K562 (cell line): ENCODE results near the gene NUAK1. TPM values are rescaled to one million over a fixed set of nuclear protein-coding genes. Genes with fewer than 3 reads are reported as not detected.

Source experiments
- ATAC-seq: fragments of 200-7000 bp; cut with Tn5 transposase; 3 replicates; pipeline ENCODE4 v1.9.1; 2020; ENCODE audit warnings: moderate library complexity
- BruUV-seq: library from RNA; stranded (reverse); fragments of 400-500 nt; replicated peaks from 2 replicates; lab custom pipeline; 2021; lab: Mats Ljungman, UMichigan
- CTCF ChIA-PET: fragments of 300-600 bp; formaldehyde crosslinking; extraction: SDS; loops from one replicate; lab custom pipeline; 2021; ENCODE audit warnings: low intra/inter-chr PET ratio; lab: Yijun Ruan, JAX
- POLR2A ChIA-PET: fragments of 300-600, 350-650 bp; sonication (Branson Sonifier 250); formaldehyde crosslinking; extraction: SDS; loops from one replicate; lab custom pipeline; 2021; ENCODE audit warnings: antibody characterized with exemption, inconsistent platforms; lab: Yijun Ruan, JAX
- DNase-seq, 4 experiments: peaks; one replicate each; pipeline versions ENCODE4 v3.0.0 to v3.0.0-alpha.2; 2011 to 2018; ENCODE audit warnings: low spot score in 3 of 4, mixed read lengths in 3 of 4; ENCODE audit errors: extremely low read depth in 1 of 4
- FAIRE-seq: peaks from 2 replicates; lab custom pipeline; 2011; peaks lifted over from hg19 to GRCh38; lab: Jason Lieb, UNC
- H2AFZ ChIP-seq: 2 replicates; pipeline ENCODE4 v1.6.0; 2011; ENCODE audit warnings: low read depth, low read length, control low read depth, inconsistent platforms
- H3K27ac ChIP-seq: fragments of 200-600 bp; 3 replicates; pipeline ENCODE4 v1.8.0; 2011; ENCODE audit warnings: low read depth, mild to moderate bottlenecking, control low read depth, inconsistent platforms, low read length, moderate library complexity, mixed read lengths; ENCODE audit errors: extremely low read depth
- H3K27me3 ChIP-seq, 2 experiments: fragments of 300-600 bp in 1 of 2; 2 replicates in 1 of 2; 3 replicates in 1 of 2; pipeline versions ENCODE4 v1.6.0 to v1.8.0; 2011; ENCODE audit warnings: inconsistent platforms in 2 of 2, low read length in 2 of 2, mild to moderate bottlenecking in 1 of 2, mixed read lengths in 1 of 2, moderate library complexity in 1 of 2; ENCODE audit not compliant: control insufficient read depth in 2 of 2, insufficient read depth in 2 of 2
- H3K36me3 ChIP-seq: fragments of 300-600 bp; 3 replicates; pipeline ENCODE4 v1.8.0; 2011; ENCODE audit warnings: mild to moderate bottlenecking, low read length, inconsistent platforms; ENCODE audit not compliant: control insufficient read depth, insufficient read depth
- H3K4me1 ChIP-seq, 2 experiments: fragments of 200-600 bp in 1 of 2; replicated peaks in 1 of 2; 2 replicates in 1 of 2; 3 replicates in 1 of 2; pipeline versions ENCODE4 v1.5.1 to v1.8.0; 2011; ENCODE audit warnings: inconsistent platforms in 2 of 2, low read length in 2 of 2, mild to moderate bottlenecking in 1 of 2, mixed read lengths in 1 of 2, moderate library complexity in 1 of 2; ENCODE audit not compliant: control insufficient read depth in 2 of 2, insufficient read depth in 2 of 2
- H3K4me2 ChIP-seq: 2 replicates; pipeline ENCODE4 v1.6.1; 2011; ENCODE audit warnings: low read length, control low read depth, inconsistent platforms, mixed read lengths; ENCODE audit not compliant: insufficient read depth
- H3K4me3 ChIP-seq: fragments of 200-600 bp; sonication (generic), shearing (Covaris generic); 2 replicates; pipeline ENCODE4 v1.5.1; 2016; ENCODE audit warnings: control low read depth, inconsistent platforms
- H3K79me2 ChIP-seq: fragments of 200-600 bp; 3 replicates; pipeline ENCODE4 v1.8.0; 2011; ENCODE audit warnings: low read length, inconsistent platforms; ENCODE audit not compliant: control insufficient read depth, insufficient read depth
- H3K9ac ChIP-seq, 2 experiments: 2 replicates each; pipeline versions ENCODE4 v1.6.0 to v1.6.1; 2011; ENCODE audit warnings: low read depth in 2 of 2, low read length in 2 of 2, control low read depth in 1 of 2, inconsistent platforms in 1 of 2, mild to moderate bottlenecking in 1 of 2, mixed read lengths in 1 of 2; ENCODE audit not compliant: insufficient read depth in 1 of 2
- H3K9me1 ChIP-seq: one replicate; pipeline ENCODE4 v1.6.0; 2011; ENCODE audit warnings: inconsistent platforms, mild to moderate bottlenecking, low read length, moderate library complexity; ENCODE audit not compliant: control insufficient read depth, insufficient read depth
- H3K9me3 ChIP-seq: replicated peaks from 2 replicates; pipeline ENCODE4 v1.5.1; 2011; ENCODE audit warnings: low read depth, low read length, inconsistent platforms; ENCODE audit not compliant: control insufficient read depth, insufficient read depth
- H4K20me1 ChIP-seq: replicated peaks from 2 replicates; pipeline ENCODE4 v1.6.1; 2011; ENCODE audit warnings: low read length, inconsistent platforms, mixed read lengths; ENCODE audit not compliant: control insufficient read depth, insufficient read depth
- NCOA6 ChIP-seq: fragments of 450-650 bp; IDR thresholded peaks from 2 replicates; pipeline ENCODE4 v1.6.1; 2017; ENCODE audit warnings: mild to moderate bottlenecking
- TARDBP ChIP-seq: fragments of 450-650 bp; IDR thresholded peaks from 2 replicates; pipeline ENCODE4 v1.6.1; 2016
- ZSCAN29 ChIP-seq: fragments of 450-650 bp; IDR thresholded peaks from 2 replicates; pipeline ENCODE4 v1.6.1; 2017
- WGBS: fragments of 100-300 bp; shearing (Covaris generic); methylation state at CpG from one replicate; pipeline ENCODE4 v1.1.6; 2016; ENCODE audit warnings: low coverage, mixed read lengths; ENCODE audit not compliant: insufficient coverage; ENCODE audit errors: missing lambda C conversion rate; 5-methylcytosine and 5-hydroxymethylcytosine counted together
- in situ Hi-C: fragments of 300-500 bp; cut with MboI; formaldehyde crosslinking; loops from 4 replicates; pipeline ENCODE4 v1.15.0; 2018; ENCODE audit warnings: inconsistent platforms, mixed read lengths
- intact Hi-C: fragments of 100-400 bp; cut with micrococcal nuclease; formaldehyde crosslinking; loops from 2 replicates; pipeline ENCODE4 v1.14.2; 2022
- polyA plus RNA-seq, 8 experiments: library from polyadenylated mRNA; depleted of rRNA in 4 of 8; stranded (reverse) in 5 of 8; unstranded in 3 of 8; fragments of >200 nt; fragmentation: Nextera tagmentation in 2 of 8; fragmentation: Illumina TruSeq in 1 of 8; extraction: Ambion mirVana in 2 of 8; extraction: Trizol in 1 of 8; gene quantifications; 2 replicates each; pipeline versions ENCODE4 v1.2.1 to v1.2.3, GENCODE V29; 2011 to 2014; ENCODE audit warnings: inconsistent platforms in 1 of 8, missing spikeins in 1 of 8
- total RNA-seq, 7 experiments: library from RNA; depleted of rRNA in 6 of 7; stranded (reverse); fragments of >200 nt in 6 of 7; fragmentation: Illumina TruSeq in 2 of 7; extraction: Trizol in 2 of 7; gene quantifications; 2 replicates each; pipeline versions ENCODE4 v1.2.1 to v1.2.3, GENCODE V29; 2011 to 2021; ENCODE audit warnings: low replicate concordance in 1 of 7

NUAK1 gene
- total and polyA plus RNA-seq, 9 of the 15 experiments (the other 6 are each of a cell fraction or from before 2014, with no cell fraction given) = 0.02 TPM; not detected in 8

DNA sequence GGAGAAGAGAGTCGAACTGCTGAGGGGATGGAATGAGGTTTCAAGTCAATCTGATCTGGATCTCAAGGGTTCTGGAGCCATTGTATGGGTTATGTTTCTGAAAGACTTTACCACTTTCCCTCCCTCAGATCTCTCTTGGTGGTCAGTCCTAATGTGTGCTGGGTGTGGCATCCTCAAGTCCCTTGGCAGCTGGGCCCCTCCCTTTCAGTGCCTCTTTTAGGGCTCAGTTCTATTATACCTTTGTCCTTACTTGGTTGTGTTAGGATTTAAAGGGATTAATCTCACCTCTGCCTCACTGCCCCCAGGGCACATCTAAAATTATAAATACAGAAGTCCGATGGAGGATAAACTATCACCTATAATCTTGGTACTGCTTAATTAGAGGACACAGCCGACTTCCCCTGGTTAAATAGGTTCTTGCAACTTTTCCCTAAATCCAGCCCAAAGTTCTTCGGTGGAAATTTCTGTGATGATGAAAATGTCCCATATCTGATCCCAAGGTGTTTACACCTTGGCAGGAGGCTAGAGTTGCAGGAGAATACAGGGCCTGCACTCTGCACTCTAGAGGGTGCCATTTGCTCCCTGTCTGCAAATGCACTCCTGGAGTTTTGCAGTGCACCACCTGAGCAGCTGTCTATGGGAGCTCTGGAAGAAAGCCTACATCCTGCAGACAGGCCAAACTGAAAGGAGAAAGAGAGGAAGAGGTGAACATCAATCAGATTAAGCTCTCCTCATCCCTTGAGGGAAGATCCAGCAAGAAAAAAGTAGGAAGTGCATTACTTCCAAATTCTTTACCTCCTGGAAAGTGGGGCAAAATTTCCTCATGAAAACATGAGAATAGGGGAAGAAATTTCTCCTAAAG, 106.8 kb downstream of the NUAK1 start:
- no peaks in the 10 kb centered on the region for H3K9me1 ChIP-seq
- peaks cover 0 to 7% of the 10 kb centered on the region in 2 experiments; a peak in 2 of 5 replicates for H3K27me3 ChIP-seq
- DNase-seq = no peak
- in situ Hi-C loops (no loop called here), intact Hi-C loops (no loop called here)
- H3K4me2 ChIP-seq = no peak overlapping the region
- no peak overlapping the region for H3K9ac ChIP-seq
- no TSS peak for BruUV-seq
- FAIRE-seq = no peak
- ATAC-seq = no peak
- TF ChIP-seq TARDBP = no peak
- TF ChIP-seq NCOA6 = no peak
- no peak for TF ChIP-seq ZSCAN29
- ChIA-PET POLR2A (interaction anchor here (0.8 kb wide), 1 partner anchor 13 kb away, joined by 5 read pairs; no protein-coding TSS in a partner anchor), CTCF (no interaction called here)
- H2AFZ ChIP-seq = no peak overlapping the region
- H3K79me2 ChIP-seq = no peaks in the 10 kb centered on the region
- no peak overlapping the region for H3K4me3 ChIP-seq
- WGBS = 4% methylated on average over 4 of the region's 4 CpGs
- H3K36me3 ChIP-seq = no peaks in the 10 kb centered on the region
- no peak overlapping the region for H3K27ac ChIP-seq
- H3K9me3 ChIP-seq = no peaks in the 10 kb centered on the region
- H3K4me1 ChIP-seq = no peaks in the 10 kb centered on the region; a peak in 2 of 5 replicates
- H4K20me1 ChIP-seq = no peaks in the 10 kb centered on the region
